HCT116 (cell line): Measurements from ENCODE around the gene WNK2. TPM values are rescaled to one million over a fixed set of nuclear protein-coding genes. Genes with fewer than 3 reads are reported as not detected.
A peak's percentile ranks its signal among the peaks of the same experiment; 100 is the strongest.

Experiments
- ATAC-seq: fragments of 200-7000 bp; cut with Tn5 transposase; 2 replicates; pipeline ENCODE4 v1.9.1; 2020; ENCODE audit warnings: mild to moderate bottlenecking, moderate library complexity
- BruUV-seq: library from RNA; stranded (reverse); fragments of 400-500 nt; replicated peaks from 2 replicates; lab custom pipeline; 2021; lab: Mats Ljungman, UMichigan
- CTCF ChIA-PET: fragments of 300-600 bp; sonication (Branson Sonifier 250); formaldehyde crosslinking; loops from one replicate; lab custom pipeline; 2021; ENCODE audit warnings: antibody characterized with exemption; lab: Charles Lee
- POLR2A ChIA-PET: fragments of 300-600, 350-600 bp; sonication (Branson Sonifier 250); formaldehyde crosslinking; loops from one replicate; lab custom pipeline; 2021; ENCODE audit warnings: antibody characterized with exemption; lab: Charles Lee
- RAD21 ChIA-PET, 2 experiments: fragments of 300-600 bp; sonication (Branson Sonifier 250); formaldehyde crosslinking; loops; one replicate each; lab custom pipeline; 2023; ENCODE audit warnings: low total read pairs in 2 of 2; ENCODE audit not compliant: uncharacterized antibody in 2 of 2, unreplicated experiment in 2 of 2, low non-redundant PET in 1 of 2; lab: Charles Lee
- DNase-seq: peaks from one replicate; pipeline ENCODE4 v3.0.0-alpha.2; 2010; ENCODE audit warnings: low read depth, low spot score
- H2AFZ ChIP-seq: fragments of 200-600 bp; shearing (Covaris generic), sonication (generic); 2 replicates; pipeline ENCODE4 v1.6.1; 2017; ENCODE audit warnings: low read depth, mixed run types, mixed read lengths, antibody characterized with exemption, low read length; ENCODE audit not compliant: poor library complexity, severe bottlenecking
- H3K27ac ChIP-seq: 2 replicates; pipeline ENCODE4 v1.5.1; 2012; ENCODE audit warnings: low read depth, low read length
- H3K27me3 ChIP-seq: fragments of 200-600 bp; sonication (generic); 2 replicates; pipeline ENCODE4 v1.6.1; 2016; ENCODE audit warnings: mixed run types, low read length, mixed read lengths; ENCODE audit not compliant: insufficient read depth
- H3K36me3 ChIP-seq, 2 experiments: fragments of 200-500 bp in 1 of 2; fragments of 200-600 bp in 1 of 2; sonication (Bioruptor generic) in 1 of 2; sonication (generic) in 1 of 2; 2 replicates each; pipeline versions ENCODE4 v1.5.1 to v1.6.1; 2014 to 2016; ENCODE audit warnings: low read length in 2 of 2, inconsistent platforms in 1 of 2, mixed read lengths in 1 of 2, mixed run types in 1 of 2; ENCODE audit not compliant: insufficient read depth in 2 of 2, control insufficient read depth in 1 of 2
- H3K4me1 ChIP-seq, 2 experiments: fragments of 200-600 bp in 1 of 2; sonication (generic) in 1 of 2; 2 replicates each; pipeline versions ENCODE4 v1.5.1 to v1.6.1; 2012 to 2017; ENCODE audit warnings: low read length in 2 of 2, inconsistent platforms in 1 of 2, mild to moderate bottlenecking in 1 of 2, mixed read lengths in 1 of 2, mixed run types in 1 of 2, moderate library complexity in 1 of 2; ENCODE audit not compliant: insufficient read depth in 2 of 2, control insufficient read depth in 1 of 2
- H3K4me2 ChIP-seq: fragments of 200-600 bp; sonication (generic); 2 replicates; pipeline ENCODE4 v1.6.1; 2017; ENCODE audit warnings: mixed run types, low read length, mixed read lengths
- H3K4me3 ChIP-seq, 2 experiments: fragments of 200-600 bp in 1 of 2; sonication (generic) in 1 of 2; replicated peaks in 1 of 2; 2 replicates each; pipeline ENCODE4 v1.5.1; 2011 to 2016; ENCODE audit warnings: low read length in 2 of 2, control low read depth in 1 of 2, low read depth in 1 of 2, mild to moderate bottlenecking in 1 of 2, mixed read lengths in 1 of 2, mixed run types in 1 of 2
- H3K79me2 ChIP-seq: fragments of 200-600 bp; sonication (generic); 2 replicates; pipeline ENCODE4 v1.6.1; 2017; ENCODE audit warnings: mild to moderate bottlenecking, mixed run types, low read length, moderate library complexity, mixed read lengths; ENCODE audit not compliant: insufficient read depth
- H3K9ac ChIP-seq: fragments of 200-600 bp; sonication (generic); 2 replicates; pipeline ENCODE4 v1.6.1; 2016; ENCODE audit warnings: low read length, mixed read lengths
- H3K9me2 ChIP-seq: fragments of 200-600 bp; sonication (generic), shearing (Covaris generic); 2 replicates; pipeline ENCODE4 v1.6.1; 2017; ENCODE audit warnings: mixed run types, mild to moderate bottlenecking, moderate library complexity; ENCODE audit not compliant: insufficient read depth
- H3K9me3 ChIP-seq, 2 experiments: fragments of 200-500 bp in 1 of 2; fragments of 200-600 bp in 1 of 2; sonication (Bioruptor generic) in 1 of 2; sonication (generic) in 1 of 2; 2 replicates each; pipeline ENCODE4 v1.6.1; 2014 to 2017; ENCODE audit warnings: low read length in 2 of 2, mixed read lengths in 2 of 2, inconsistent platforms in 1 of 2, low read depth in 1 of 2, mild to moderate bottlenecking in 1 of 2, mixed run types in 1 of 2, moderate library complexity in 1 of 2; ENCODE audit not compliant: control insufficient read depth in 1 of 2, insufficient read depth in 1 of 2
- H4K20me1 ChIP-seq: fragments of 200-600 bp; sonication (generic), shearing (Covaris generic); 2 replicates; pipeline ENCODE4 v1.6.1; 2017; ENCODE audit warnings: mixed run types, mild to moderate bottlenecking, moderate library complexity; ENCODE audit not compliant: insufficient read depth
- EZH2 ChIP-seq: fragments of 200-600 bp; sonication (generic); IDR thresholded peaks from 2 replicates; pipeline ENCODE4 v1.6.1; 2017; ENCODE audit warnings: antibody characterized with exemption, mixed run types
- POLR2A ChIP-seq: IDR thresholded peaks from 2 replicates; pipeline ENCODE4 v1.7.0; 2011; ENCODE audit warnings: borderline replicate concordance; ENCODE audit not compliant: insufficient read depth, insufficient read length; ENCODE audit errors: extremely low read depth
- RAD21 ChIP-seq: IDR thresholded peaks from 2 replicates; pipeline ENCODE4 v1.6.1; 2012; ENCODE audit warnings: low read depth, mild to moderate bottlenecking
- SRF ChIP-seq: IDR thresholded peaks from 2 replicates; pipeline ENCODE4 v1.6.1; 2012; ENCODE audit warnings: low read depth
- TCF7L2 ChIP-seq: IDR thresholded peaks from 2 replicates; pipeline ENCODE4 v1.7.0; 2011; ENCODE audit warnings: borderline replicate concordance, inconsistent platforms; ENCODE audit not compliant: insufficient read depth, insufficient read length; ENCODE audit errors: extremely low read depth
- YY1 ChIP-seq: IDR thresholded peaks from 2 replicates; pipeline ENCODE4 v1.6.1; 2011; ENCODE audit warnings: low read length, low read depth, moderate library complexity, mild to moderate bottlenecking; ENCODE audit not compliant: insufficient replicate concordance; ENCODE audit errors: extremely low read depth
- ZNF274 ChIP-seq: fragments of 200-500 bp; sonication (Bioruptor generic); IDR thresholded peaks from 2 replicates; pipeline ENCODE4 v1.6.1; 2014; ENCODE audit warnings: mild to moderate bottlenecking, low read depth, low read length, inconsistent platforms
- intact Hi-C: fragments of 100-400 bp; cut with micrococcal nuclease; formaldehyde crosslinking; loops from 2 replicates; pipeline ENCODE4 v1.10.0; 2022
- total RNA-seq: library from RNA; stranded (reverse); gene quantifications from one replicate; pipeline ENCODE4 v1.2.1, GENCODE V29; 2021; ENCODE audit not compliant: unreplicated experiment
- TF ChIP-seq, protein P1 (sequence below), 3 experiments: fragments of 200-600 bp in 1 of 3; sonication (generic) in 1 of 3; IDR thresholded peaks in 2 of 3; conservative IDR thresholded peaks in 1 of 3; 2 replicates each; pipeline ENCODE4 v1.5.1; 2012 to 2017; ENCODE audit warnings: low read depth in 2 of 3, low read length in 2 of 3, antibody characterized with exemption in 1 of 3, borderline replicate concordance in 1 of 3, control low read depth in 1 of 3, mild to moderate bottlenecking in 1 of 3, mixed read lengths in 1 of 3, mixed run types in 1 of 3, moderate library complexity in 1 of 3; ENCODE audit not compliant: insufficient read depth in 1 of 3
- TF ChIP-seq, protein P2 (sequence below): IDR thresholded peaks from 2 replicates; pipeline ENCODE4 v1.6.1; 2012
- TF ChIP-seq, protein P3 (sequence below): IDR thresholded peaks from 2 replicates; pipeline ENCODE4 v1.6.1; 2012
- TF ChIP-seq, protein P4 (sequence below): IDR thresholded peaks from 2 replicates; pipeline ENCODE4 v1.6.1; 2011; ENCODE audit warnings: mild to moderate bottlenecking, low read length, moderate library complexity; ENCODE audit not compliant: insufficient replicate concordance; ENCODE audit errors: extremely low read depth

Gene WNK2
- total RNA-seq, 1 experiment from 2014 or later: 24.4 TPM

DNA sequence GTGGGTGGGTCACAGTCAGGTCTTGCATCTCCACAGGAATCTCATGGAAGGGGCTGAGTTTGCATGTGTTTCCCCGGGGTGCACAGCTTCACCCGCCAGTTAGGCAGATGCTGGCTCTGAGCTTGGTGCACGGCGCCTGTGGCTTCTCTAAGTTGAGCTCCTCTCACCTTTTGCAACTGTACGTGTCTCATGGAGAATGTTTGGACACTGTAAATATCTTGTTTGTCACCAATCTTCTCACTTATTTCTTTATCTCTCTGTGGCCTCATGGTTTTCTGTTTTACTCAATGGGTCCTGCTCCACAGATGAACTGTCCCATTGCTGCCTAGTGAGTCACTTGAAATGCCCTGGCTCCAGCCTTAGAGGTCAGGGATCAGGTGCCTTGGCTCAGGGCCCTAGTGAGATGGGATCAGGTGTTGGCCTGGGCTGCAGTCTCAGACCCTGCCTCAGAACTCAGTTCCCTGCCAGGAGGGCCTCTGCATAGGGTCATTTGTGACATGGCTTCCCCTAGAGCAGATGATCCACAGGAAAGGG lies 61.6 kb downstream of the WNK2 start:
- Histone ChIP-seq H3K9me2 (no peaks in the 10 kb centered on the region), H3K36me3 (no peaks in the 10 kb centered on the region), H3K79me2 (no peaks in the 10 kb centered on the region), H4K20me1 (no peaks in the 10 kb centered on the region), H3K4me3 (no peak overlapping the region), H3K9me3 (no peaks in the 10 kb centered on the region), H2AFZ (no peak overlapping the region), H3K4me1 (peaks cover 13 to 24% of the 10 kb centered on the region in 2 experiments), H3K4me2 (peak overlapping the region; percentile 53), H3K27me3 (no peaks in the 10 kb centered on the region), H3K27ac (no peak overlapping the region), H3K9ac (peak overlapping the region; percentile 33; the same call in 1 of the 2 replicates)
- ChIA-PET CTCF (no interaction called here), RAD21 (no interaction called here), POLR2A (no interaction called here)
- DNase-seq (no peak), ATAC-seq (no peak)
- intact Hi-C loops: no loop called here
- TF ChIP-seq, protein P1, sequence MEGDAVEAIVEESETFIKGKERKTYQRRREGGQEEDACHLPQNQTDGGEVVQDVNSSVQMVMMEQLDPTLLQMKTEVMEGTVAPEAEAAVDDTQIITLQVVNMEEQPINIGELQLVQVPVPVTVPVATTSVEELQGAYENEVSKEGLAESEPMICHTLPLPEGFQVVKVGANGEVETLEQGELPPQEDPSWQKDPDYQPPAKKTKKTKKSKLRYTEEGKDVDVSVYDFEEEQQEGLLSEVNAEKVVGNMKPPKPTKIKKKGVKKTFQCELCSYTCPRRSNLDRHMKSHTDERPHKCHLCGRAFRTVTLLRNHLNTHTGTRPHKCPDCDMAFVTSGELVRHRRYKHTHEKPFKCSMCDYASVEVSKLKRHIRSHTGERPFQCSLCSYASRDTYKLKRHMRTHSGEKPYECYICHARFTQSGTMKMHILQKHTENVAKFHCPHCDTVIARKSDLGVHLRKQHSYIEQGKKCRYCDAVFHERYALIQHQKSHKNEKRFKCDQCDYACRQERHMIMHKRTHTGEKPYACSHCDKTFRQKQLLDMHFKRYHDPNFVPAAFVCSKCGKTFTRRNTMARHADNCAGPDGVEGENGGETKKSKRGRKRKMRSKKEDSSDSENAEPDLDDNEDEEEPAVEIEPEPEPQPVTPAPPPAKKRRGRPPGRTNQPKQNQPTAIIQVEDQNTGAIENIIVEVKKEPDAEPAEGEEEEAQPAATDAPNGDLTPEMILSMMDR (IDR thresholded peaks at IDR 0.05 in 2 of 3, conservative IDR thresholded peaks at IDR 0.05 in 1 of 3; ENCODE audit: borderline replicate concordance in 1 of 3, insufficient read depth in 1 of 3, low read depth in 2 of 3, low read length in 2 of 3): no peak
- TF ChIP-seq YY1: no peak
- TF ChIP-seq, protein P2, sequence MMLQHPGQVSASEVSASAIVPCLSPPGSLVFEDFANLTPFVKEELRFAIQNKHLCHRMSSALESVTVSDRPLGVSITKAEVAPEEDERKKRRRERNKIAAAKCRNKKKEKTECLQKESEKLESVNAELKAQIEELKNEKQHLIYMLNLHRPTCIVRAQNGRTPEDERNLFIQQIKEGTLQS: no peak
- TF ChIP-seq, protein P3, sequence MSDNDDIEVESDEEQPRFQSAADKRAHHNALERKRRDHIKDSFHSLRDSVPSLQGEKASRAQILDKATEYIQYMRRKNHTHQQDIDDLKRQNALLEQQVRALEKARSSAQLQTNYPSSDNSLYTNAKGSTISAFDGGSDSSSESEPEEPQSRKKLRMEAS: no peak
- no peak for TF ChIP-seq RAD21
- no peak for TF ChIP-seq TCF7L2
- TF ChIP-seq EZH2: no peak
- TF ChIP-seq, protein P4, sequence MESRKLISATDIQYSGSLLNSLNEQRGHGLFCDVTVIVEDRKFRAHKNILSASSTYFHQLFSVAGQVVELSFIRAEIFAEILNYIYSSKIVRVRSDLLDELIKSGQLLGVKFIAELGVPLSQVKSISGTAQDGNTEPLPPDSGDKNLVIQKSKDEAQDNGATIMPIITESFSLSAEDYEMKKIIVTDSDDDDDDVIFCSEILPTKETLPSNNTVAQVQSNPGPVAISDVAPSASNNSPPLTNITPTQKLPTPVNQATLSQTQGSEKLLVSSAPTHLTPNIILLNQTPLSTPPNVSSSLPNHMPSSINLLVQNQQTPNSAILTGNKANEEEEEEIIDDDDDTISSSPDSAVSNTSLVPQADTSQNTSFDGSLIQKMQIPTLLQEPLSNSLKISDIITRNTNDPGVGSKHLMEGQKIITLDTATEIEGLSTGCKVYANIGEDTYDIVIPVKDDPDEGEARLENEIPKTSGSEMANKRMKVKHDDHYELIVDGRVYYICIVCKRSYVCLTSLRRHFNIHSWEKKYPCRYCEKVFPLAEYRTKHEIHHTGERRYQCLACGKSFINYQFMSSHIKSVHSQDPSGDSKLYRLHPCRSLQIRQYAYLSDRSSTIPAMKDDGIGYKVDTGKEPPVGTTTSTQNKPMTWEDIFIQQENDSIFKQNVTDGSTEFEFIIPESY: no peak
- TF ChIP-seq SRF: no peak
- TF ChIP-seq ZNF274: no peak
- no peak for TF ChIP-seq POLR2A
- BruUV-seq: no TSS peak
